ENCODE data around the gene C1QTNF9.

The C1QTNF9 gene

DNA sequence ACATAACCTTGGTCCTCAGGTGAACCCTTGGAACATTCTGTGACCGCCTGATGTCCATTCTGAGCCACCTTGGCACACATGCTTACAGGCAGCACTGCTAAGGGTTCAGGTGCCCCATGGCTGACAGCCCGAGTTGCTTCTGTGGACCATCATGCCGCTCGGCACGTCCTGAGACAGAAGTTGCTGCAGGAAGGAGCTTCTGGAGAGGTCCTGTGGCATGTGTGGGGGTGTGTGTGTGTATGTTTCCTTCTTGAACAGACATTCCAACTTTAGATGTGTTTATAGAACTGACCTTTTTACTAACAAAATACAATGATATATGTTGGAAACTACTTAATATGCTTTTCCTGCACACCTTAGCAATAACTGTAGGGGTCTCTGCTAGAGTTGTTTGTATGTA, 4.8 kb upstream of the C1QTNF9 start:
- TF ChIP-seq EP300 (IDR thresholded peaks at IDR 0.05; ENCODE audit: borderline replicate concordance) = no peak
- TF ChIP-seq TEAD4 (IDR thresholded peaks at IDR 0.05) = no peak
- no peak for TF ChIP-seq EGR1 (IDR thresholded peaks at IDR 0.05)
- TF ChIP-seq YY1 (IDR thresholded peaks at IDR 0.05; ENCODE audit: low read depth) = no peak
- no peak for TF ChIP-seq ZBTB7A (IDR thresholded peaks at IDR 0.05; ENCODE audit: low read depth)
- TF ChIP-seq TCF12 (IDR thresholded peaks at IDR 0.05; ENCODE audit: low read depth) = no peak
- TF ChIP-seq RAD21 (IDR thresholded peaks at IDR 0.05; ENCODE audit: low read depth) = no peak
- no peak for TF ChIP-seq NFIC (IDR thresholded peaks at IDR 0.05)
- no peak for TF ChIP-seq CEBPB (IDR thresholded peaks at IDR 0.05)
- TF ChIP-seq FOXM1 (IDR thresholded peaks at IDR 0.05; ENCODE audit: borderline replicate concordance, low read depth) = no peak
- TF ChIP-seq, protein P1, sequence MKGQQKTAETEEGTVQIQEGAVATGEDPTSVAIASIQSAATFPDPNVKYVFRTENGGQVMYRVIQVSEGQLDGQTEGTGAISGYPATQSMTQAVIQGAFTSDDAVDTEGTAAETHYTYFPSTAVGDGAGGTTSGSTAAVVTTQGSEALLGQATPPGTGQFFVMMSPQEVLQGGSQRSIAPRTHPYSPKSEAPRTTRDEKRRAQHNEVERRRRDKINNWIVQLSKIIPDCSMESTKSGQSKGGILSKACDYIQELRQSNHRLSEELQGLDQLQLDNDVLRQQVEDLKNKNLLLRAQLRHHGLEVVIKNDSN (IDR thresholded peaks at IDR 0.05) = no peak
- TF ChIP-seq TAF1 (IDR thresholded peaks at IDR 0.05; ENCODE audit: low read depth) = no peak
- no peak for TF ChIP-seq CREB1 (IDR thresholded peaks at IDR 0.05; ENCODE audit: low read depth)
- TF ChIP-seq, protein P2, sequence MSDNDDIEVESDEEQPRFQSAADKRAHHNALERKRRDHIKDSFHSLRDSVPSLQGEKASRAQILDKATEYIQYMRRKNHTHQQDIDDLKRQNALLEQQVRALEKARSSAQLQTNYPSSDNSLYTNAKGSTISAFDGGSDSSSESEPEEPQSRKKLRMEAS (IDR thresholded peaks at IDR 0.05) = no peak
- TF ChIP-seq, protein P3, sequence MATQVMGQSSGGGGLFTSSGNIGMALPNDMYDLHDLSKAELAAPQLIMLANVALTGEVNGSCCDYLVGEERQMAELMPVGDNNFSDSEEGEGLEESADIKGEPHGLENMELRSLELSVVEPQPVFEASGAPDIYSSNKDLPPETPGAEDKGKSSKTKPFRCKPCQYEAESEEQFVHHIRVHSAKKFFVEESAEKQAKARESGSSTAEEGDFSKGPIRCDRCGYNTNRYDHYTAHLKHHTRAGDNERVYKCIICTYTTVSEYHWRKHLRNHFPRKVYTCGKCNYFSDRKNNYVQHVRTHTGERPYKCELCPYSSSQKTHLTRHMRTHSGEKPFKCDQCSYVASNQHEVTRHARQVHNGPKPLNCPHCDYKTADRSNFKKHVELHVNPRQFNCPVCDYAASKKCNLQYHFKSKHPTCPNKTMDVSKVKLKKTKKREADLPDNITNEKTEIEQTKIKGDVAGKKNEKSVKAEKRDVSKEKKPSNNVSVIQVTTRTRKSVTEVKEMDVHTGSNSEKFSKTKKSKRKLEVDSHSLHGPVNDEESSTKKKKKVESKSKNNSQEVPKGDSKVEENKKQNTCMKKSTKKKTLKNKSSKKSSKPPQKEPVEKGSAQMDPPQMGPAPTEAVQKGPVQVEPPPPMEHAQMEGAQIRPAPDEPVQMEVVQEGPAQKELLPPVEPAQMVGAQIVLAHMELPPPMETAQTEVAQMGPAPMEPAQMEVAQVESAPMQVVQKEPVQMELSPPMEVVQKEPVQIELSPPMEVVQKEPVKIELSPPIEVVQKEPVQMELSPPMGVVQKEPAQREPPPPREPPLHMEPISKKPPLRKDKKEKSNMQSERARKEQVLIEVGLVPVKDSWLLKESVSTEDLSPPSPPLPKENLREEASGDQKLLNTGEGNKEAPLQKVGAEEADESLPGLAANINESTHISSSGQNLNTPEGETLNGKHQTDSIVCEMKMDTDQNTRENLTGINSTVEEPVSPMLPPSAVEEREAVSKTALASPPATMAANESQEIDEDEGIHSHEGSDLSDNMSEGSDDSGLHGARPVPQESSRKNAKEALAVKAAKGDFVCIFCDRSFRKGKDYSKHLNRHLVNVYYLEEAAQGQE (IDR thresholded peaks at IDR 0.05; ENCODE audit: low read depth) = no peak

DNA sequence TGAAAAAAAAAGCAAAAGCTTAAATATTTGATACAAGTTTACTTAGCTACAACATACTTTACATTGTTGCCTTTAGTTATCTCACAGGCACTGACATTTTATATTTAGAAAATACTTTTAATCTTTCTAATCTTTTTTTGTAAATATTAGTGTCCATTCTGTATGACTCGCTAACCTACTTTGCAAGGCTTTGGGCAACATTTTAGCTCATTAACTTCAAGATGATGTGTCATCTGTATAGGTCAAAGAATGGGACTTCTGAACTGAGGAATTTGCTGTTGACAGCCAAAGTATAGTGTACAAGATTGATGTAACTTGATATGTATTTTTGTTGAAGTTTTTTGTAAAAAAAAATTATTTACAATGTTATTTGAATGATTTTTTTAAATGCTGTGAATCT, 2.7 kb upstream of the C1QTNF9 start:
- TF ChIP-seq, protein P2 (IDR thresholded peaks at IDR 0.05) = no peak
- TF ChIP-seq TAF1 (IDR thresholded peaks at IDR 0.05; ENCODE audit: low read depth) = no peak
- TF ChIP-seq EP300 (IDR thresholded peaks at IDR 0.05; ENCODE audit: borderline replicate concordance) = no peak
- no peak for TF ChIP-seq RAD21 (IDR thresholded peaks at IDR 0.05; ENCODE audit: low read depth)
- TF ChIP-seq YY1 (IDR thresholded peaks at IDR 0.05; ENCODE audit: low read depth) = no peak
- TF ChIP-seq EGR1 (IDR thresholded peaks at IDR 0.05) = no peak
- TF ChIP-seq TEAD4 (IDR thresholded peaks at IDR 0.05) = no peak
- TF ChIP-seq ZBTB7A (IDR thresholded peaks at IDR 0.05; ENCODE audit: low read depth) = no peak
- no peak for TF ChIP-seq TCF12 (IDR thresholded peaks at IDR 0.05; ENCODE audit: low read depth)
- no peak for TF ChIP-seq CREB1 (IDR thresholded peaks at IDR 0.05; ENCODE audit: low read depth)
- TF ChIP-seq, protein P3 (IDR thresholded peaks at IDR 0.05; ENCODE audit: low read depth) = no peak
- TF ChIP-seq NFIC (IDR thresholded peaks at IDR 0.05) = no peak
- TF ChIP-seq FOXM1 (IDR thresholded peaks at IDR 0.05; ENCODE audit: borderline replicate concordance, low read depth) = no peak
- TF ChIP-seq, protein P1 (IDR thresholded peaks at IDR 0.05) = no peak

DNA sequence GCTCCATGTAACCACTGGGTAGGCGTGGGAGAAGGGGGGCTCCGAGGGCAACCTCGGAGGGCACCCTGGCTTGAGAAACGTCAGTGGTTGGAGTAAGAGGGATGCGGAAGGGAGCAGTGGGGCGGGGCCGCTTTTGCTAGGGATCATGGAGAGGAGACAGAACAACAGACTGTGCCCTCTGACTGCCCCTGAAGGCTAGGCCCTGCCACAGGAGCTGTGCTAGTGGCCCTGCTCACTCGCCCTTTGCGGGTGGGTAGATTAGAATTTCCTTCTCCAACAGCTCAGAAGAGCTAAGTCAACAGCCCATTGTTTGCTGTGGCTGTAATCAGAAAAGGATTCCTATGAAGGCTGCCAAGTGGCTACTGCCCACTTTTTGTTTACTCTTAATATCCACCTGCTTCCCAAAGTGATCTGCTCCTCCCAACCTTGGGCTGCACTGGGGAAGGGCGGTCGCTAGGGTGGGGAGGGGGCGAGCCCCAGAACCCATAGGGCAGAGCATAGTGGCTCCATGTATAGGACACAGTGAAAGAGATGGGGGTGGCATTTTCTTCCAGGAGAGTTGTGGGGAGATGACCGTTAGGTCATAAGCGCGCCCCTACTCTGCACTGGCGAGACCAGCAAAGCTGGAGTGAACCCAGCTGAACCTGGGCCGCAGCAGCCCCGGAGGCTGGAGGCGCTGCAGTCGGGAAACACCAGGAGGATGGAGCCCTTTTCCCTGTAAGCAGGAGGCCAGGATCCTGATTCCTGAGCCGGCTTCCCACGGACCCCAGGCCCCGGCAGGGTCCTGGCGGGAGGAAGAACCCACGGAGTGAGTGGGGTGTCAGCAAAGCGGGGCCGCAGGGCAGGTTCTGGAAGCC, 1.9 kb upstream of the C1QTNF9 start:
- TF ChIP-seq CEBPB (IDR thresholded peaks at IDR 0.05) (no peak), RAD21 (IDR thresholded peaks at IDR 0.05; ENCODE audit: low read depth) (no peak), FOXM1 (IDR thresholded peaks at IDR 0.05; ENCODE audit: borderline replicate concordance, low read depth) (no peak), TAF1 (IDR thresholded peaks at IDR 0.05; ENCODE audit: low read depth) (no peak), TCF12 (IDR thresholded peaks at IDR 0.05; ENCODE audit: low read depth) (no peak), NFIC (IDR thresholded peaks at IDR 0.05) (no peak)
- TF ChIP-seq, protein P2 (IDR thresholded peaks at IDR 0.05) = no peak

DNA sequence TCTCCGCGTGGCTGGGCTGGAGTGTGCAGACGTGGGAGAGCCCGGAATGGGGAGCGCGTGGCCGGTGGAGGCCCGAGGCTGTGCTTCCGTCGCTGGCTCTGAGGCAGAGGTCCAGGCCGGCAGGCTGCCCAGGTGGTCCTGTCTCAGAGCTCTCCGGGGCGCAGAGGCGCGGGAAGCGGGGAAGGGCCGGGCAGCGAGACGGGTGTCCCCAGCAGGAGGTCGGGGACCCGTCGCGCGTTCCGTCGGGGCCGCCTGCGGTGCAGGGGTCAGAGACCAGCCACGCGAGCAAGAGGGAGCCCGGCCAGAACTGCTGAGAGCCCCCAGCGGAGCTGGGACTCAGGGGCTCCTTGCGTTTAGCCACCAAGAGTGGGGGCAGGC, 1.3 kb upstream of the C1QTNF9 start:
- no peak for TF ChIP-seq RAD21 (IDR thresholded peaks at IDR 0.05; ENCODE audit: low read depth)
- no peak for TF ChIP-seq EP300 (IDR thresholded peaks at IDR 0.05; ENCODE audit: borderline replicate concordance)
- no peak for TF ChIP-seq YY1 (IDR thresholded peaks at IDR 0.05; ENCODE audit: low read depth)
- TF ChIP-seq, protein P3 (IDR thresholded peaks at IDR 0.05; ENCODE audit: low read depth) = no peak
- TF ChIP-seq, protein P1 (IDR thresholded peaks at IDR 0.05) = no peak
- no peak for TF ChIP-seq NFIC (IDR thresholded peaks at IDR 0.05)
- TF ChIP-seq TCF12 (IDR thresholded peaks at IDR 0.05; ENCODE audit: low read depth) = no peak
- no peak for TF ChIP-seq TAF1 (IDR thresholded peaks at IDR 0.05; ENCODE audit: low read depth)
- TF ChIP-seq TEAD4 (IDR thresholded peaks at IDR 0.05) = no peak
- no peak for TF ChIP-seq FOXM1 (IDR thresholded peaks at IDR 0.05; ENCODE audit: borderline replicate concordance, low read depth)
- no peak for TF ChIP-seq CREB1 (IDR thresholded peaks at IDR 0.05; ENCODE audit: low read depth)
- TF ChIP-seq CEBPB (IDR thresholded peaks at IDR 0.05) = no peak
- TF ChIP-seq ZBTB7A (IDR thresholded peaks at IDR 0.05; ENCODE audit: low read depth) = no peak
- no peak for TF ChIP-seq EGR1 (IDR thresholded peaks at IDR 0.05)
- TF ChIP-seq, protein P2 (IDR thresholded peaks at IDR 0.05) = no peak
